ENCODE data around the gene EFL1. TPM values are rescaled to one million over a fixed set of nuclear protein-coding genes. Genes with fewer than 3 reads are reported as not detected.

EFL1 gene
- total RNA-seq, 2 donors from 2014 or later: 11.2 to 33.0 TPM

- H3K9me3 ChIP-seq: no peaks in the 10 kb centered on the region
- 60 to 69% methylated on average over 10 to 14 of the region's 14 CpGs for WGBS, 2 donors
- no peak for DNase-seq
Measured at GRCh38 chr15:82081914-82082762, 180.4 kb downstream of the EFL1 start.

GRCh38 chr15:82080774-82081173 is 181.8 kb downstream of the EFL1 start:
- ATAC-seq: no peak
- no peak overlapping the region for H3K4me3 ChIP-seq
- 72 to 75% methylated on average over 6 of the region's 6 CpGs for WGBS, 2 donors
- H3K36me3 ChIP-seq (replicated peaks in 1 of 2; ENCODE audit: insufficient read depth in 1 of 2, low read depth in 2 of 2): no peaks in the 10 kb centered on the region
- intact Hi-C loops (cut with DNase I): no loop called here
- TF ChIP-seq POLR2A (IDR thresholded peaks at IDR 0.05): no peak
- no peaks in the 10 kb centered on the region for H3K27me3 ChIP-seq
- no peaks in the 10 kb centered on the region for H3K9me3 ChIP-seq
- no peak for DNase-seq
- H3K27ac ChIP-seq: no peak overlapping the region
- no peaks in the 10 kb centered on the region for H3K4me1 ChIP-seq

More at GRCh38 chr15:82081914-82082762, 180.4 kb downstream of the EFL1 start:
- no peak for ATAC-seq
- no peaks in the 10 kb centered on the region for H3K4me1 ChIP-seq
- intact Hi-C loops (cut with DNase I): no loop called here
- no peaks in the 10 kb centered on the region for H3K27me3 ChIP-seq
- TF ChIP-seq CTCF (IDR thresholded peaks at IDR 0.05) (no peak), POLR2A (IDR thresholded peaks at IDR 0.05) (no peak)
- no peak overlapping the region for H3K4me3 ChIP-seq
- no peak overlapping the region for H3K27ac ChIP-seq
- H3K36me3 ChIP-seq (replicated peaks in 1 of 2; ENCODE audit: insufficient read depth in 1 of 2, low read depth in 2 of 2): no peaks in the 10 kb centered on the region

Small RNA genes within 50 kb of the gene (small RNA-seq; reads per million reads assigned to genes)
- gene RNU1-77P: not detected

Other genes with a start within 250 kb of the EFL1 start
- under 1 TPM in 1 of 2 donors, not detected in 1; 0.52 TPM for gene MEX3B, start 216.7 kb downstream of the EFL1 start, total RNA-seq
- gene SAXO2, start 84 bp upstream of the EFL1 start, total RNA-seq: 1 to 10 TPM in 1 of 2 donors, under 1 TPM in 1; 0.26 to 1.3 TPM
- 10 to 100 TPM in 1 of 2 donors, 1 to 10 TPM in 1; 2.9 to 10.2 TPM for gene GOLGA6L10, start 86.7 kb upstream of the EFL1 start, total RNA-seq
- gene GOLGA6L9, start 167.1 kb upstream of the EFL1 start, total RNA-seq: 1 to 10 TPM; 5.2 to 5.6 TPM

Measured in body of pancreas (tissue), 4 donors.